ENCODE measurements around the gene TATDN3.
"Not testable (repeated sequence)": the region's sequence is repeated elsewhere in the genome, so short reads cannot be mapped to it uniquely, and the experiment has no call there.

The TATDN3 gene

GRCh38 chr1:212777151-212777550, 14.5 kb upstream of the TATDN3 start:
- DNase-seq, result no peak

DNA sequence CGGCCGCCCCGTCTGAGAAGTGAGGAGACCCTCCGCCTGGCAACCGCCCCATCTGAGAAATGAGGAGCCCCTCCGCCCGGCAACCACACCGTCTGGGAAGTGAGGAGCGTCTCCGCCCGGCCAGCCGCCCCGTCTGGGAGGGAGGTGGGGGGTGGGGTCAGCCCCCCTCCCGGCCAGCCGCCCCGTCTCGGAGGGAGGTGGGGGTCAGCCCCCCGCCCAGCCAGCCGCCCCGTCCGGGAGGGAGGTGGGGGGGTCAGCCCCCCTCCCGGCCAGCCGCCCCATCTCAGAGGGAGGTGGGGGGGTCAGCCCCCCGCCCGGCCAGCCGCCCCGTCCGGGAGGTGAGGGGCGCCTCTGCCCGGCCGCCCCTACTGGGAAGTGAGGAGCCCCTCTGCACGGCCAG, 12.6 kb upstream of the TATDN3 start:
- DNase-seq, result not testable (repeated sequence)

DNA sequence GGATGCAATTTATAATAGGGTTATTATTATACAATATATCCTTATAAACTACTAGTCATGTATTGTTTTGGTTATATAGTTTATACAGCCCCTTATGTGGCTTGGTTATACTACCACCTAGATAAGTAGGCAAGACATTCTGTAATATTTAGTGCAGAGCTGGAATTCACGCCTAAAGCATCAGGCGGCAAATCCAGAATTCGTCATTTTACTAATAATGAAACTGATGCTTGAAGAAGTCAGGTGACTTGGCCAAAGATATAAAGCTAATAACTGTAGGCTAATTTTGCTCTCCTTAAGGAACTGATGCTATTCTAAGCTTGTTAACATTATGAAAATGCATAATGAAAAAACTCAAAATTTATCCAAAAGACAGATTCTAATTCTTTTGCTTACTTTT, 10.9 kb upstream of the TATDN3 start:
- DNase-seq, result no peak

GRCh38 chr1:212781225-212781624, 10.5 kb upstream of the TATDN3 start:
- no peak for DNase-seq

GRCh38 chr1:212782422-212783154, 9.1 kb upstream of the TATDN3 start:
- peak; percentile 40 for DNase-seq

DNA sequence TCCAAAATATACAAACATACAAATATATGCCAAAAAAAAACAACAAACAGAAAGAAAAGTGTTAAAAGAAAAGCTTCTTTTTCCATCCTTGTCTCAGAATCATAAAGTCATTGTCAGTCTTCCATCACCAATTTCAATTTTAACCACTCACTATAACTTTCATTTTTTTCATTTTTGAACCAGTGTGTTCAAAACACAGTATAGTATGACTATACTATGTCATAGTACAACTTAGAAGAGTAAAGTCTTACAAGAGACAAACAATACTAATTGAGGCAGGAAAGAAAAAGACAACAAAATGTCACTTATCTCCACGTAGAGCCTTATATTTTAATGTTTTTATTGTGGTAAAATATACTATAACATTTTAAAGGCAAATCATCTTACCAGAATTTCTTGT, 7.7 kb upstream of the TATDN3 start:
- no peak for DNase-seq

GRCh38 chr1:212785871-212786270, 5.8 kb upstream of the TATDN3 start:
- no peak for DNase-seq

GRCh38 chr1:212791261-212791675, 426 bp upstream of the TATDN3 start:
- no peak for DNase-seq

- no peak for DNase-seq
These were observed 758 bp downstream of the TATDN3 start for GRCh38 chr1:212792396-212792908.

DNA sequence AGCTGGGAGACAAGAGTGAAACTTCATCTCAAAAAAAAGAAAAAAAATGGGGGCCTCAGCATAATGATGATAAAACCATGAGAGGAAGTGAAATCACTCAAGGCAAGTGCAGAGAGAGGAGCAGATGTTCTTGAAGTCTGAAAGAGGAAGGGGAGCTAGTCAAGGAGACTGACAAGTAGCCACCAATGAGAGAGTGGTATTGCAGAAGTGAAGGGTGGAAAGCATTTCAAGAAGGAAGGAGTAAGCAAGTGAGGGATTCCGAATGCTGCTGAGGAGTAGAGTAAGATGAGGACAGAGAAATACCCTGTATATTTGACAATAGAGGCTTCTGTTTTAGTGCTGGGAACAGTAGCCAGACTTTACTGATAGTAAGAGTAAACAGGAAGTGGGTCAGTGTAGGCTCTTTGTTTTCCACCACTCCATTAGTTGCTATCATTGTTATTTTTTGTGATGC, 2.9 kb downstream of the TATDN3 start:
- peak; percentile 39 for DNase-seq

DNA sequence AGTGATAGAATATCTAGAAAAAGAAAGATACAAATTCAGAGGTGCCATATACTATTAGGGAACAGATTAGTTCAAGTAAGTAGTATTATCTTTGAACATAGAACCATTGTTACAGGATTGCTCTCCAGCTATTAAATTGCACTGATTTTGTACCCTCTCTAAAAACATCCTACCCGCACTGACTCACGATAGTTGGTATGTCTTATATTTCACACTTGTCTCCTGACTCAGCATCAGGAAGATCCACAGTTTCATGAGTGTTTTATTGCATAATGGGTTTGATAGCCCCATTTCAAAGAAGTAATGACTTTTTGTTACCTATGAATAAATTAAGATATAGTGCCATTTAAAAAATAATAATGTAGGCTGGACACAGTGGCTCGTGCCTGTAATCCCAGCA, 6.0 kb downstream of the TATDN3 start:
- no peak for DNase-seq

DNA sequence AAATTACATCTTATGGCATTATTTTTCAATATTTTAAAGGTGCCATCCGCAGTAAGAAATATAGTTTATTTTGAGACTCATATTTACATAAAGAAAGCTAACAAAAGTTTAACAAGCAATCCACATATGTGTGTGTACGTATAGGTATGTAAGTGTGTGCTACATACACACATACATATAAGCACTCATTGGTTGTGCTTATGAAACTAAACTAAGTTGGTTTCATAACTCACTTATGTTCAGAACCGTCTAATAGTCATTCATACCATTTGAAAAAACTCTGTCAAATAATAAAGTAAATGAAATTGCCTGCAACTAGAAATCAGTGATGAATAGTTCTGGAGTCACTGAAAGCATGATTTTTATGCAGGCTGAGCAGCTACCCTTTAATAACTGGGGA, 14.1 kb downstream of the TATDN3 start:
- no peak for DNase-seq

- peak; percentile 18 for DNase-seq
These were observed 23.0 kb downstream of the TATDN3 start for GRCh38 chr1:212814537-212815334.

GRCh38 chr1:212816567-212817278, 25.0 kb downstream of the TATDN3 start:
- DNase-seq, result no peak

DNA sequence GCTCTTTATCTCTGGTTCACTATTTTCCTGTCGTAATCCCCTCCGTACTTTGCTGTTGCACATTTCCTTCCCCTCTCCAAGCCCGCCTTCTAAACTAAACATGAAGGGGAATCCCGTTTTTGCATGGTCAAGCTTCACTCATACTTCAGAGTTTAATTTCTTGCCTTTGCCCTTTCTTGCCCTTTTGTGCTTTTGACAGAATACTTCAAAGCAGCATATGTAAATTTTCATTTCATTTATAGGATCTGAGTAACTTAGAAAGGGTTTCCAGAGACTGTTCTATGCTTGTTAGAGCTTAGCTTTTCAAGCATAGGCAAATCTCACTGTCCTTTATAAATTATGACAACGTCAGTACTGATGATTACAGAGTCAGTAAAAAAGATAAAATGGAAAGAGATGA, 28.0 kb downstream of the TATDN3 start:
- DNase-seq, result no peak

DNA sequence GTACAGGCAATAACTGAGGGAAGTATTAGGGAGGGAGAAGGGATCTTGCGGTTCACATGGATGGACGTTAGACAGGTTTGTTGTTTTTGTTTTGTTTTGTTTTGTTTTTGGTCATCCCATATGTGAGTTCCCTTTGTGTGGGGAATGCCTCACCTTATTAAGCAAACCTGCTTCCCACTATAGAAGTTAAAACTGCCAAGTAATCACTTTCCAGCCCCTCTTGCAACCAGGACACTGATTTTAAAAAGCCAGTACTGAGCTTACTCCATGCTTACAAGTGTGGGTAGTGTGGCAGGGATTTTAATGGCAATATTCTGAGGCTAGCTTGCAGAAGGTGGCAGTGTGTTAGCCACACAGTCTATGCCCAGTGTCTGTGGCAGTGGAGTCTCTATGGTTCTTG, 29.3 kb downstream of the TATDN3 start:
- no peak for DNase-seq

DNA sequence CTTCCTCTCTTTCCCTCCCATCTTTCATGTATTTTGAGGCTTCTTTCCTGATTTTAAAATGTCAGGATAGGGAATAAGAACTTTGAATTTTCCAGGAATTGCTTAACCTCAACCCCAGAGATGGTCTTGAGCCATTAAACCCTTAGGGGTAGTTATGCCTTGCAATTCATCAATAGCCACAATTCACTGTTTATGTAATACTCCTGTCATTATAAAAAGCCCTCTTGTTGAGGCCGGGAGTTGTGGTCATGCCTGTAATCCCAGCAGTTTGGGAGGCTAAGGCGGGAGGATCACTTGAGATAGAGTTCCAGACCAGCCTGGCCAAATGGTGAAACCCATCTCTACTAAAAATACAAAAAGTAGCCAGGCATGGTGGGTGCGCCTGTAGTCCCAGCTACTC, 31.3 kb downstream of the TATDN3 start:
- DNase-seq, result no peak

GRCh38 chr1:212824201-212824600, 32.5 kb downstream of the TATDN3 start:
- no peak for DNase-seq

DNA sequence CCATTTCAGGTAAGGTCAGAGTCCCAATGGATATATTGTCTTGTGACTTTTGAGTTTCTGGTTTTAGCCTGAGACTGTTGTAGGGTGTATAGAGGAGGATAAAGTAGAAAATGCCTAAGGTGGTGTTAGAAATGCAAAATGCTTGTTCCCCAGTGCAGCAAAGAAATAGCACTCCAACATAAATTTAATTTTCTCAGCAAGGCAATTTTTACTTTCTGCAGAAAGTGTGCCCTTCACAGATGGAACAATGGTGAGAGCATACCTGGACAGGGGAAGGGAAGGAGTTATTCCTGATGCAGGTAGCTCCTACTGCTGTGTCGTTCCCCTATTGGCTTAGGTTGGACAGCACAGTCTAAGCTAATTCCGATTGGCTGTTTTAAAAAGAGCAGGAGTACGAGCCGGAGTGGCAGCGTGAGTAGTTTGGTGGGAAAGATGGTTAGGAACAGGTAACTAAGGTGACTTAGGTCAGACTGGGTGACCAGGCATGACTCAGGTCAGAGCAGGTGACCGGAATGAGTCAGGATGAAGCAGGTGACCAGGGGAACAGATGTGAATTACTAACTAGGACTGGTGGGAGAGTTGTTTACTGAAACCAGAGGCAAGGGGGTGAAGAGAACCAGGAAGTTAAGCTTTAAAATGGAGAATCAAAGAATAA, 34.2 kb downstream of the TATDN3 start:
- DNase-seq, result no peak

- DNase-seq, result no peak
These were observed 35.6 kb downstream of the TATDN3 start for GRCh38 chr1:212827171-212827776.

DNA sequence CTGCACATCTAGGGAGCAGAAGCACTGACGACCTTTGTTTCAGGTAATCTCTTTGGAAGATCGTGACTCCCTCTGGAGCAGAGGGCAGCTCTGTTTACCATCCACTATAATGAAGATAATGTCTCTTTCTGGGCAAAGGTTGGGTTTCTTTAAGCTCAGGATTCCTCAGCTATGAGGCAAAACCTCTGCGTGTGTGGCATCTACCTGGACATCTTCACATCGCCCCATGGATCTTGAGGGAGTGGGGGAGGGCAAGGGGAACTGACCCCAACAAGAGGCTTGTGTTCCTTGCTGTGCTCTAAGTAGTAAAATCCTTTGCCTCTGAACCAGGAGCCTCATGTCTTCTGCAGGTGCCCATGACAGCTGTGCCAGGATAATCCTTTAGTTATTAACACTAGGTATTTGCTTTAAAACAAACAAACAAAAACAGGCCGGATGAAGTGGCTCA, 36.2 kb downstream of the TATDN3 start:
- DNase-seq, result no peak

GRCh38 chr1:212828395-212828794, 36.7 kb downstream of the TATDN3 start:
- DNase-seq, result no peak

Data from CD4-positive, alpha-beta T cell treated with Interleukin-21 for 1 hour (primary cell).